ENCODE data around the gene TSPAN9.

DNA sequence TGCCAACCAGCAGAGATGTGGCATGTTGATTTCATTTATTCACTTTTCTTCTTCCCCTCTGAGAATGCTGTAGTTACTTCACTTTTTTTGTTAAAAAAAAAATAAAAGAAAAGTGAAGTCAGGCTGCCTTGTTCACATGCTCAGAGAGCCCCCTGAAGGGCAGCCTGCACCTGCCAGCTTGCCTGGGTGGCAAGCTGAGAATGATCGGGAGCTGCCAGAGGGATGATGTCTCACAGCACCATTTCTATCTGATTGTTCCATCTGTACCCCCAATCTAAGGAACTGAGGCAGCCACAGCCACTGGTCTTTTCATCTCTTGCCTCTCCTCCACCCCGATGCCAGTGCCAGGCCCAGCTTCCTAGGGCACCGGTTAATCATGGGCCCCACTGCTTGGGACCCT, 118.2 kb downstream of the TSPAN9 start:
- no peak for TF ChIP-seq EZH2 (IDR thresholded peaks at IDR 0.05)
- TF ChIP-seq, protein P1, sequence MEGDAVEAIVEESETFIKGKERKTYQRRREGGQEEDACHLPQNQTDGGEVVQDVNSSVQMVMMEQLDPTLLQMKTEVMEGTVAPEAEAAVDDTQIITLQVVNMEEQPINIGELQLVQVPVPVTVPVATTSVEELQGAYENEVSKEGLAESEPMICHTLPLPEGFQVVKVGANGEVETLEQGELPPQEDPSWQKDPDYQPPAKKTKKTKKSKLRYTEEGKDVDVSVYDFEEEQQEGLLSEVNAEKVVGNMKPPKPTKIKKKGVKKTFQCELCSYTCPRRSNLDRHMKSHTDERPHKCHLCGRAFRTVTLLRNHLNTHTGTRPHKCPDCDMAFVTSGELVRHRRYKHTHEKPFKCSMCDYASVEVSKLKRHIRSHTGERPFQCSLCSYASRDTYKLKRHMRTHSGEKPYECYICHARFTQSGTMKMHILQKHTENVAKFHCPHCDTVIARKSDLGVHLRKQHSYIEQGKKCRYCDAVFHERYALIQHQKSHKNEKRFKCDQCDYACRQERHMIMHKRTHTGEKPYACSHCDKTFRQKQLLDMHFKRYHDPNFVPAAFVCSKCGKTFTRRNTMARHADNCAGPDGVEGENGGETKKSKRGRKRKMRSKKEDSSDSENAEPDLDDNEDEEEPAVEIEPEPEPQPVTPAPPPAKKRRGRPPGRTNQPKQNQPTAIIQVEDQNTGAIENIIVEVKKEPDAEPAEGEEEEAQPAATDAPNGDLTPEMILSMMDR (IDR thresholded peaks at IDR 0.05) = no peak
- no peak for TF ChIP-seq EZH2phosphoT487 (IDR thresholded peaks at IDR 0.05)
